Esophagus muscularis mucosa (tissue), 4 donors: ENCODE results near the gene PKP1. TPM values are rescaled to one million over a fixed set of nuclear protein-coding genes. Genes with fewer than 3 reads are reported as not detected.

ENCODE experiments used
- DNase-seq: peaks from one replicate; pipeline ENCODE4 v3.0.0-alpha.2; 2017; ENCODE audit errors: extremely low spot score
- H3K27ac ChIP-seq, 4 donors: fragments of 200-600 bp; sonication (generic); replicated peaks in 1 of 4; 1 replicate in 3 of 4; 2 replicates in 1 of 4; pipeline ENCODE4 v1.5.1; 2016 to 2019; ENCODE audit warnings: mild to moderate bottlenecking in 1 of 4
- H3K27me3 ChIP-seq, 4 donors: fragments of 200-600 bp; sonication (generic); one replicate each; pipeline versions ENCODE4 v1.5.1 to v1.6.0; 2016 to 2019
- H3K36me3 ChIP-seq, 4 donors: fragments of 200-600 bp; sonication (generic); one replicate each; pipeline ENCODE4 v1.5.1; 2016 to 2019
- H3K4me1 ChIP-seq, 4 donors: fragments of 200-600 bp; sonication (generic); one replicate each; pipeline ENCODE4 v1.5.1; 2016 to 2019
- H3K4me3 ChIP-seq, 4 donors: fragments of 200-600 bp; sonication (generic); 1 replicate in 2 of 4; 2 replicates in 2 of 4; pipeline ENCODE4 v1.5.1; 2016 to 2019; ENCODE audit warnings: mild to moderate bottlenecking in 4 of 4, moderate library complexity in 1 of 4
- H3K9me3 ChIP-seq, 4 donors: fragments of 200-600 bp; sonication (generic); 1 replicate in 3 of 4; 2 replicates in 1 of 4; pipeline ENCODE4 v1.5.1; 2016 to 2019
- EP300 ChIP-seq: sonication (generic); formaldehyde crosslinking; IDR thresholded peaks from one replicate; pipeline ENCODE4 v1.6.1; 2017; ENCODE audit warnings: antibody characterized with exemption
- POLR2A ChIP-seq: fragments of 450-650 bp; IDR thresholded peaks from one replicate; pipeline ENCODE4 v1.6.1; 2017; ENCODE audit warnings: antibody characterized with exemption, moderate library complexity, mild to moderate bottlenecking, low read depth
- POLR2AphosphoS5 ChIP-seq, 2 donors: sonication (generic); formaldehyde crosslinking; IDR thresholded peaks; one replicate each; pipeline ENCODE4 v1.6.1; 2017; ENCODE audit warnings: antibody characterized with exemption in 2 of 2
- WGBS: methylation state at CpG from one replicate; pipeline ENCODE4 v1.1.5; 2018; 5-methylcytosine and 5-hydroxymethylcytosine counted together
- intact Hi-C: fragments of 100-400 bp; cut with DNase I; formaldehyde crosslinking; loops from one replicate; pipeline ENCODE4 v1.15.1; 2023
- total RNA-seq, 4 donors: library from RNA; depleted of rRNA; stranded (reverse); fragments of >200 nt; gene quantifications; one replicate each; pipeline versions ENCODE4 v1.1.0 to v1.2.1, GENCODE V29; 2016
- TF ChIP-seq, protein P1 (sequence below), 3 experiments: fragments of 200-600 bp in 2 of 3; fragments of 450-650 bp in 1 of 3; sonication (generic) in 2 of 3; IDR thresholded peaks; one replicate each; pipeline ENCODE4 v1.5.1; 2017 to 2019; ENCODE audit warnings: antibody characterized with exemption in 3 of 3, mild to moderate bottlenecking in 2 of 3, moderate library complexity in 1 of 3

The PKP1 gene
- total RNA-seq, 4 donors from 2014 or later: 0.50 to 1.9 (median 1.3) TPM

DNA sequence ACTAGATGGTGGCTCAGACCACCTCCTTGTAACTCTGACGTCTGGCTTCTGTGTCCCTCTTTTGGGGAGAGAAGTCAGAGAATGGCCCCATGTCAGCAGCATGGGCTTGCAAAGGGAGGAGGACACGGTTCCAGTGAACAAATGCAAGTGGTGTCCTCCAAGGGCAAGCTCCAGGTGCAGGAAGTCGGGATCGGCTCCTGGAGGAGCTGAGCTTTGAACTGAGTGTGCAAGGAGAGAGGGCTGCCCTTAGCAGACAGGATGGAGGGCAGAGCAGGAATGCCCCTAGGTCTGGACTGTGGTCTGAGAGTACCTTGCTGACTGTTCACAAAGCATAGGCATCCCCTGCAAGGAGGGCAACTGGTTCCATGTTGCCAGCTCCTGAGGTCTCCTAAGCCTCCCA lies 17.3 kb downstream of the PKP1 start:
- Histone ChIP-seq H3K4me1 (peaks cover 0 to 3% (median 0%) of the 10 kb centered on the region in 4 donors), H3K4me3 (no peak overlapping the region), H3K27ac (no peak overlapping the region), H3K27me3 (peaks cover 0 to 24% (median 0%) of the 10 kb centered on the region in 4 donors), H3K9me3 (no peaks in the 10 kb centered on the region), H3K36me3 (no peaks in the 10 kb centered on the region)
- intact Hi-C loops: no loop called here
- 63% methylated on average over 3 of the region's 4 CpGs for WGBS
- TF ChIP-seq POLR2AphosphoS5 (IDR thresholded peaks at IDR 0.05) (no peak), EP300 (no peak), POLR2A (no peak)
- TF ChIP-seq, protein P1, sequence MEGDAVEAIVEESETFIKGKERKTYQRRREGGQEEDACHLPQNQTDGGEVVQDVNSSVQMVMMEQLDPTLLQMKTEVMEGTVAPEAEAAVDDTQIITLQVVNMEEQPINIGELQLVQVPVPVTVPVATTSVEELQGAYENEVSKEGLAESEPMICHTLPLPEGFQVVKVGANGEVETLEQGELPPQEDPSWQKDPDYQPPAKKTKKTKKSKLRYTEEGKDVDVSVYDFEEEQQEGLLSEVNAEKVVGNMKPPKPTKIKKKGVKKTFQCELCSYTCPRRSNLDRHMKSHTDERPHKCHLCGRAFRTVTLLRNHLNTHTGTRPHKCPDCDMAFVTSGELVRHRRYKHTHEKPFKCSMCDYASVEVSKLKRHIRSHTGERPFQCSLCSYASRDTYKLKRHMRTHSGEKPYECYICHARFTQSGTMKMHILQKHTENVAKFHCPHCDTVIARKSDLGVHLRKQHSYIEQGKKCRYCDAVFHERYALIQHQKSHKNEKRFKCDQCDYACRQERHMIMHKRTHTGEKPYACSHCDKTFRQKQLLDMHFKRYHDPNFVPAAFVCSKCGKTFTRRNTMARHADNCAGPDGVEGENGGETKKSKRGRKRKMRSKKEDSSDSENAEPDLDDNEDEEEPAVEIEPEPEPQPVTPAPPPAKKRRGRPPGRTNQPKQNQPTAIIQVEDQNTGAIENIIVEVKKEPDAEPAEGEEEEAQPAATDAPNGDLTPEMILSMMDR (IDR thresholded peaks at IDR 0.05): no peak
- no peak for DNase-seq

DNA sequence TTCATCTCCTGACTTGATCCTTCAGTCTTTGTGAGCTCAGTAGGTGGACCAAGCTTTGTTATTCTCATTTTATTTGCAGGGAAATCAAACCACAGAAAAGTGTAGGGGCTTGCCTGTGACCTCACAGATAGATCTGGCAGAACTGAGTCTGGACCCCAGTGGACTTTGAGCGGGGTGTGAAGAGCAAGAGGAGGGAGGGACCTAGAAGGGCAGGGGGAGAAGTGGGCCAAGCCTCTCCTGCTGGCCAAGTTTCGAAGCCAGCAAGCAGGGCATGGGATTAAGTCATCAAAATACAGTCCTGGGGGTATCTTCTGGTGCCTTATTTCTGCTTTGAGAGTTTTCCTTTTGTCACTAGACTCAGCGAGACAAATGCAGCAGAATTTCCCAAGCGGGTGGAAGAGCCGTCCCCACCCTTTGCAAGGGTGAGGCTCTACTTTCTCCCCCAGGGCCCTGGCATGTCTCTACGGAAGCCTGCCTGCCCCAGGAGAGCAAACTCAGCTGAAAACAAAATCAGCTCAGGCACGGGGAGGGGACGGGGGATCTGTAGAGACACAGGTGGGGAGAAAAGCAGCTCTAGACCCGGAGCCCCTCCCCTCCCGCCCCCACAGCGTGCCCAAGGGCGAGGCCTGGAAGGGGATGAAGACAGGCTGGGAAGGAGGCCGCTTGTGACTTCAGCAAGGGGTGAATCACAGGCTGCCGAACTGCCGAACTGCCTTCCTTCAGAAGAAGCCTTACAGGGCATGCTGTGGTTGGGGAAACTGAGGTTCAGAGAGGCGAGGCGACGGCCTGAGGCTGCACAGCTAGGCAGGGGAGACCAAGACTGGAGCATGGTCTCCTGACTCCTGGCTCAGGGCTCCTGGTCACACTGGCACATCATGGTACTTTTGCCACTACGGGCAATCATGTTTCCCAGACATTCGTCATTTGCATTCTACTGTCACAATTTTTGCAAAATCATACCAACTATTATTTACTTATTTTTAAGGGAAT lies 19.2 kb downstream of the PKP1 start:
- DNase-seq: no peak
- WGBS: 82% methylated on average over 18 of the region's 20 CpGs
- intact Hi-C loops: no loop called here
- Histone ChIP-seq H3K36me3 (no peaks in the 10 kb centered on the region), H3K4me1 (peaks cover 0 to 3% (median 3%) of the 10 kb centered on the region in 4 donors), H3K27ac (no peak overlapping the region), H3K4me3 (no peak overlapping the region), H3K27me3 (peaks cover 0 to 19% (median 0%) of the 10 kb centered on the region in 4 donors), H3K9me3 (no peaks in the 10 kb centered on the region)
- TF ChIP-seq, protein P1 (IDR thresholded peaks at IDR 0.05): no peak
- TF ChIP-seq POLR2A: no peak
- TF ChIP-seq EP300: no peak
- no peak for TF ChIP-seq POLR2AphosphoS5 (IDR thresholded peaks at IDR 0.05)

DNA sequence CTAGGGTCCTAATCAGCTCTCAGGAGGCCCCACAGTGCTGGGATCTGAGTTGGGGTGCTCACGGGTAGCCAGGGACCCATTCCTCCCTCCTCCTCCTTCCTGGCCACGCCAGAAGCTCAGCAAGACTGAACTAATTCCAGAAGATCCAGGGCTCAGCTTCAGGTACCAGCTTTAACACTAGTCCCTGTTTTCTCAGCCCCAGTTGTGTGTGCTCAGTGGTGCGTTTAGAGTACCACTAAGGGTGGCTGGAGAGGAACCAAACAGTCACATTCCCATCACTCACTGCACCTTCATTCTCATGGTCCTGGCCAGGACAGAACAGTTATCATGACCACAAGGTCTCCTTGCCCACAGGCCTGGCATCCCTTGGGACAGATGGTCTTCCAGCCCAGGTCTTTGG lies 20.8 kb downstream of the PKP1 start:
- no peaks in the 10 kb centered on the region for H3K9me3 ChIP-seq
- H3K4me1 ChIP-seq: peaks cover 6 to 20% (median 14%) of the 10 kb centered on the region in 4 donors
- 47% methylated on average over 2 of the region's 3 CpGs for WGBS
- no peak for DNase-seq
- intact Hi-C loops: no loop called here
- no peak overlapping the region for H3K4me3 ChIP-seq
- no peaks in the 10 kb centered on the region for H3K36me3 ChIP-seq
- H3K27ac ChIP-seq: no peak overlapping the region
- TF ChIP-seq POLR2AphosphoS5 (IDR thresholded peaks at IDR 0.05): no peak
- TF ChIP-seq EP300: no peak
- TF ChIP-seq, protein P1 (IDR thresholded peaks at IDR 0.05): no peak
- no peak for TF ChIP-seq POLR2A
- peaks cover 0 to 16% (median 0%) of the 10 kb centered on the region in 4 donors for H3K27me3 ChIP-seq

DNA sequence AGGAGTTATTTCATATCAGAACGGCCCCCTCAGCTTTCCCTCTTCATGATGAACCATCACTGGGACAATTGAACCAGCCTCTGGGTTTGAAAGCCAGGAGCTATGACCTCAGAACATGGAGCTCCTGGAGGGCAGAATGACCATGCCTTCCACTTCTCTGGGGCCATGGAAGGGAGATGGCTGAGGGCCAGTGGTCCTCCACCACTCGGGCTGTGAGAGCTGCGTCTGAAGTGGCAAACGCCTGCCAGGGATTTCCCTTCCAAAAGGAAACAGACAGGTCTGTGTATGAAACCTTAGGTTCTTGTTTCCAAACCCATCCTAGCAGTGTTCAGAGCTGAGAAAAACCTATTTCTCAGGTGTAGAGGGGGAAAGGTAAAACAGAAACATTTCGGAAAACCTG lies 22.5 kb downstream of the PKP1 start:
- Histone ChIP-seq H3K4me1 (peaks cover 21 to 36% (median 27%) of the 10 kb centered on the region in 4 donors), H3K27me3 (peaks cover 0 to 16% (median 0%) of the 10 kb centered on the region in 4 donors), H3K4me3 (no peak overlapping the region), H3K36me3 (no peaks in the 10 kb centered on the region), H3K27ac (no peak overlapping the region), H3K9me3 (no peaks in the 10 kb centered on the region)
- WGBS: 59% methylated on average over 5 of the region's 5 CpGs
- no peak for DNase-seq
- TF ChIP-seq POLR2AphosphoS5 (IDR thresholded peaks at IDR 0.05): no peak
- intact Hi-C loops: no loop called here

DNA sequence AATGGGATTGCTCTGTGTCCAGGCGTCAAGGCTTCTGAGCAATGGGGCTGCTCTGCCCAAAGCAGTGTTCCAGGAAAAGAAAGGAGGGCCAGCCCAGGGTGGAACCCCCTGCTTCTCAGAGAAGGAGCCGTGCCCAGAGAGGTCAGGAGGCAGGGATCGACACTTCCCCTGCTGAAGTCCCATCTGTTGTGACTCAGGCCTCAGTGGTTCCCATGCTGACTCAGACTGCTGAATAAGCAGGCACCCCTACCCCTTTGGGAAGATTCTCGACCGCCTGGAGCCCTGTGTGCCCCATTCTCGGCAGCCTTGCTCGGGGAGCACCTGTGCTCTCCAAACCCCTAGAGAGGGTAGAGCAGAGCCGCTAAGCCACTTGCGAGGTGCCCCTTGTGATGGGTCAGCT lies 23.9 kb downstream of the PKP1 start:
- H3K4me3 ChIP-seq: no peak overlapping the region
- H3K27me3 ChIP-seq: peaks cover 0 to 14% (median 0%) of the 10 kb centered on the region in 4 donors
- intact Hi-C loops: no loop called here
- H3K9me3 ChIP-seq: no peaks in the 10 kb centered on the region
- no peak overlapping the region for H3K27ac ChIP-seq
- no peak for DNase-seq
- H3K36me3 ChIP-seq: no peaks in the 10 kb centered on the region
- WGBS: 83% methylated on average over 2 of the region's 9 CpGs
- TF ChIP-seq, protein P1 (IDR thresholded peaks at IDR 0.05): no peak
- TF ChIP-seq POLR2AphosphoS5 (IDR thresholded peaks at IDR 0.05) (no peak), POLR2A (no peak), EP300 (no peak)
- H3K4me1 ChIP-seq: peaks cover 27 to 44% (median 34%) of the 10 kb centered on the region in 4 donors
